LNCAP (cell line): Measurements from ENCODE around the gene NUDT14.

ENCODE experiments used
- CTCF ChIP-seq: fragments of 450-650 bp; IDR thresholded peaks from 2 replicates; pipeline ENCODE4 v1.5.1; 2017; ENCODE audit warnings: mild to moderate bottlenecking

Gene NUDT14

GRCh38 chr14:105128059-105128458 lies 53.1 kb downstream of the NUDT14 start:
- no peak for TF ChIP-seq CTCF

- no peak for TF ChIP-seq CTCF
Measured at GRCh38 chr14:105126981-105127329, 54.2 kb downstream of the NUDT14 start.

- TF ChIP-seq CTCF, result no peak
Measured at GRCh38 chr14:105126126-105126980, 54.8 kb downstream of the NUDT14 start.

DNA sequence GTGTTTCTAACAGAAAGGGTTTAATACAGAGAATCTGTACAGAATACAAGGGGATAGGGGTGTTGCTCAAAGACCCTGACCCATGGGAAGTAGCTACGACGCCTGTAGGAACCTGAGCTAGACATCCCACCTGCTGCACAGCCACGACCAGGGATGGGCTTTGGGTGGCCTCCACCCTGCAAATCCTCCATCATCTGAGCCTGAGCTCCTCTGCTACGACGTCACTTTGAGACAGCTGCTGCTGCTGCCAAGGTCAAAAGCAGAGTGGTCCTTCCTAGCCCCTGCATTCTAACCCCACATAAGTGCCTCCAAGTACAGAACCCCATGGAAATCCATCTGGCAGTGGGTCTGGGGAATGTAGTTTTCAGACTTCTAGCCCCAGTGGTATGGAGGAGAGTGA lies 56.3 kb downstream of the NUDT14 start:
- TF ChIP-seq CTCF, result no peak

DNA sequence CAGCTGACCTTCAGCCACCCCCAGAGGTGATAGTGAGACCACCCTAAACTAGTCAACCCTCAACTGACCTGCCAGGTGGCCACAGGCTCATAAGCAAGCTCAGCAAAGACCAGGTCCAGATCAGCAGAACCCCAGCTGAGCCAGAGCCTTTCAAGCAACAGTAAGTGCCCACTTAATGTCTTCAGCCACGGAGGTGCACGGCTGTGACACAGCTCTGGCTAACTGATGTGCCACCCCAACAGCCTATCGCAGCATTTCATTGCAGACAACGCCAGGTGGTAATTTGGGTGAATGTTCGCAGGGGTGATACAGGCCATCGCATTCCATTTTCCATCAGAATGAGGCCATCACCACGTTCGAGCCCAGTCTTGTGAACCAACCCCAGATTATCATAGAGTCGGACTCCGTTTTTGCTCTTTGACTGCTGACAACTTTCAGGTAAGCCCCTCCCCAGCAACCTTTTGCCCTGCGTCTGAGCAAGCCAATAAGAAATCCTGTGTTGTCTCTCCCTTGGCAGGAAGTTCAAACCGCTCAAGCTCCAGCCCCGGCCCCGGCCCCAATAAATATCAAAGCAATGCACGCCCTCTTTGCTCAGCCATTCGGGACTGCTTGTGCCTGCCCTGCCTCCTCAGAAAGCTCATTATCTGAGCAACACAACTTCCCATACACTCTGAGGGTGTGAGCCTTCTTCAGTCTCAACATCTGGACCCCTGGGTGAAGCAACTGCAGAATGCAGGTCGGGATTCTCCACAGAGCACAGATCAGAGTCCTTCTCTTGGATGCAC lies 56.9 kb downstream of the NUDT14 start:
- TF ChIP-seq CTCF, result no peak

- no peak for TF ChIP-seq CTCF
Measured at GRCh38 chr14:105123064-105123665, 57.9 kb downstream of the NUDT14 start.
